Esophagus squamous epithelium (tissue), 5 donors: ENCODE measurements around the gene ST3GAL4. TPM values are rescaled to one million over a fixed set of nuclear protein-coding genes. Genes with fewer than 3 reads are reported as not detected.

Source experiments
- DNase-seq: peaks from one replicate; lab custom pipeline; 2025; lab: John Stamatoyannopoulos, UW
- H3K27ac ChIP-seq, 4 donors: fragments of 200-600 bp; sonication (generic); one replicate each; pipeline ENCODE4 v1.5.1; 2016 to 2019; ENCODE audit warnings: mild to moderate bottlenecking in 1 of 4
- H3K27me3 ChIP-seq, 4 donors: fragments of 200-600 bp; sonication (generic); 1 replicate in 3 of 4; 2 replicates in 1 of 4; pipeline versions ENCODE4 v1.5.1 to v1.6.0; 2017 to 2021; ENCODE audit warnings: antibody characterized with exemption in 1 of 4
- H3K36me3 ChIP-seq, 3 donors: fragments of 200-600 bp; sonication (generic); one replicate each; pipeline ENCODE4 v1.5.1; 2016 to 2019
- H3K4me1 ChIP-seq, 3 donors: fragments of 200-600 bp; sonication (generic); one replicate each; pipeline ENCODE4 v1.5.1; 2017 to 2019
- H3K4me3 ChIP-seq, 4 donors: fragments of 200-600 bp; sonication (generic); 1 replicate in 3 of 4; 2 replicates in 1 of 4; pipeline ENCODE4 v1.5.1; 2016 to 2019; ENCODE audit warnings: mild to moderate bottlenecking in 2 of 4, moderate library complexity in 1 of 4
- H3K9me3 ChIP-seq, 3 donors: fragments of 200-600 bp; sonication (generic); one replicate each; pipeline ENCODE4 v1.5.1; 2016 to 2019
- POLR2A ChIP-seq, 4 donors: fragments of 450-650 bp; IDR thresholded peaks; one replicate each; pipeline ENCODE4 v1.6.1; 2017; ENCODE audit warnings: antibody characterized with exemption in 4 of 4, mild to moderate bottlenecking in 4 of 4, moderate library complexity in 3 of 4
- WGBS, 2 donors: methylation state at CpG; one replicate each; pipeline ENCODE4 v1.1.5; 2018; 5-methylcytosine and 5-hydroxymethylcytosine counted together
- intact Hi-C: fragments of 100-400 bp; cut with DNase I; formaldehyde crosslinking; loops from one replicate; pipeline ENCODE4 v1.15.0; 2022
- total RNA-seq, 4 donors: library from RNA; depleted of rRNA; stranded (reverse); fragments of >200 nt; gene quantifications; one replicate each; pipeline ENCODE4 v1.1.0, GENCODE V29; 2016
- TF ChIP-seq, protein P1 (sequence below), 6 experiments: fragments of 450-650 bp in 4 of 6; fragments of 200-600 bp in 2 of 6; sonication (generic) in 2 of 6; IDR thresholded peaks; one replicate each; pipeline ENCODE4 v1.5.1; 2016 to 2019; ENCODE audit warnings: antibody characterized with exemption in 6 of 6, mild to moderate bottlenecking in 4 of 6, moderate library complexity in 4 of 6
- donor health status: DM: yes; HTN: yes; CAD: no.

ST3GAL4 gene
- total RNA-seq, 4 donors from 2014 or later, result 31.0 to 110 (median 51.2) TPM

DNA sequence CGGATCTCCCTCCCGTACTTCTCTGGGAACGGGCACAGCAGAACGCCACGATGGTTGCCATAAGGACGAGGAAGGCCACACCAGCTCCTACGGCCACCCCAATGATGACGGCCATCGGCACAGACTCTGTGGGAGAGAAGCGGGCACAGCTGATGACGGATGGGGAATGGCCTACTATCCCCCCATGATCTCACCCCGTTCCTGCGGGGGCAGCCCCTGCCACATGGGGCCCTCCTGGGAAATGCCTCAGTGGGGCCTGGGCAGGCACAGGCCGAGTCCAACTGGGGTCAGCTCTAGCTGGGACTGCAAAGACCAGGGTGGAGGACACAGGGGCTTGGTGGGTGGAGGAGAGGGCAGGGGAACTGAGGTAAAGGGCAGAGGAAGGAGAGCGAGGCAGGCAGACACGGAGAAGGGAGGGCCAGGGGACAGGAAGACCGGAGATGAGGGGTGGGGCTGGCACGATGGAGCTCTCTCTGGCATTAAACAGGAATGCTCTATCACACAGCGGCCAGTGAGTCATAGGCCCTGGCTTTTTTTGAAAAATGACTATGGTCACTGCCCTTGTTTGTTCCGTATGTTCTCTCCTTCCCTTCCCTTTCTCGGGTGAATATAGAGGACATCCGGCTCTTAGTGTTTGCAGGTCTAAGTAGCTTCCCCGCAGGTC is 76.0 kb downstream of the ST3GAL4 start:
- Histone ChIP-seq H3K27ac (peak overlapping the region; percentile 43 to 87 (median 65)), H3K4me3 (no peak overlapping the region), H3K36me3 (no peaks in the 10 kb centered on the region), H3K9me3 (no peaks in the 10 kb centered on the region), H3K27me3 (no peaks in the 10 kb centered on the region), H3K4me1 (peaks cover 0 to 56% (median 16%) of the 10 kb centered on the region in 3 donors)
- TF ChIP-seq, protein P1, sequence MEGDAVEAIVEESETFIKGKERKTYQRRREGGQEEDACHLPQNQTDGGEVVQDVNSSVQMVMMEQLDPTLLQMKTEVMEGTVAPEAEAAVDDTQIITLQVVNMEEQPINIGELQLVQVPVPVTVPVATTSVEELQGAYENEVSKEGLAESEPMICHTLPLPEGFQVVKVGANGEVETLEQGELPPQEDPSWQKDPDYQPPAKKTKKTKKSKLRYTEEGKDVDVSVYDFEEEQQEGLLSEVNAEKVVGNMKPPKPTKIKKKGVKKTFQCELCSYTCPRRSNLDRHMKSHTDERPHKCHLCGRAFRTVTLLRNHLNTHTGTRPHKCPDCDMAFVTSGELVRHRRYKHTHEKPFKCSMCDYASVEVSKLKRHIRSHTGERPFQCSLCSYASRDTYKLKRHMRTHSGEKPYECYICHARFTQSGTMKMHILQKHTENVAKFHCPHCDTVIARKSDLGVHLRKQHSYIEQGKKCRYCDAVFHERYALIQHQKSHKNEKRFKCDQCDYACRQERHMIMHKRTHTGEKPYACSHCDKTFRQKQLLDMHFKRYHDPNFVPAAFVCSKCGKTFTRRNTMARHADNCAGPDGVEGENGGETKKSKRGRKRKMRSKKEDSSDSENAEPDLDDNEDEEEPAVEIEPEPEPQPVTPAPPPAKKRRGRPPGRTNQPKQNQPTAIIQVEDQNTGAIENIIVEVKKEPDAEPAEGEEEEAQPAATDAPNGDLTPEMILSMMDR (IDR thresholded peaks at IDR 0.05), result no peak
- no peak for TF ChIP-seq POLR2A (IDR thresholded peaks at IDR 0.05)
- intact Hi-C loops, result no loop called here
- WGBS, 2 donors, result 63% methylated on average over 11 to 12 of the region's 23 CpGs
- DNase-seq, result no peak

DNA sequence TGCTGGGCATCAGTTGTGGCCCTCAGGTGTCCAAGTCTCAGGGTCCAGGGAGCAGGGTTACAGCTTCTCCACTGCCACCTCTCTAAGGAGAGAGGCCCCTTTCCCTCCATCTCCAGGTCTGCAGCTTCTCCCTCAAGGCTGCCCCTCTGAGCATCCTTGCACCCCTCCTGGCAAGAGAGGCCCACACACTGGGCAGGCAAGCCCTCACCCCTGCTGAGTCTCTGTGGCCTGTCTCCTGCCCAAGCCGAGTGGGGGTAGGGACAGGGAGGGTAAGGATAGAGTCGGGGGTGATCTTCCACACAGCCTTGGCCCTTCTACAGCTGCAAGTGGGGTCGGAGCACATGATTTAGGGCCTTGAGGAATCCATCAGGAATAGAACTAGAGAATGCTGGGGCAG is 76.6 kb downstream of the ST3GAL4 start:
- no CpG with 5 or more reads among the region's 3 CpGs for WGBS, 2 donors
- Histone ChIP-seq H3K36me3 (no peaks in the 10 kb centered on the region), H3K4me1 (peaks cover 0 to 51% (median 14%) of the 10 kb centered on the region in 3 donors), H3K9me3 (no peaks in the 10 kb centered on the region), H3K4me3 (no peak overlapping the region), H3K27me3 (no peaks in the 10 kb centered on the region), H3K27ac (peak overlapping the region; percentile 43 to 87 (median 65))
- DNase-seq, result no peak
- no peak for TF ChIP-seq POLR2A (IDR thresholded peaks at IDR 0.05)
- TF ChIP-seq, protein P1 (IDR thresholded peaks at IDR 0.05), result no peak
- intact Hi-C loops, result no loop called here

DNA sequence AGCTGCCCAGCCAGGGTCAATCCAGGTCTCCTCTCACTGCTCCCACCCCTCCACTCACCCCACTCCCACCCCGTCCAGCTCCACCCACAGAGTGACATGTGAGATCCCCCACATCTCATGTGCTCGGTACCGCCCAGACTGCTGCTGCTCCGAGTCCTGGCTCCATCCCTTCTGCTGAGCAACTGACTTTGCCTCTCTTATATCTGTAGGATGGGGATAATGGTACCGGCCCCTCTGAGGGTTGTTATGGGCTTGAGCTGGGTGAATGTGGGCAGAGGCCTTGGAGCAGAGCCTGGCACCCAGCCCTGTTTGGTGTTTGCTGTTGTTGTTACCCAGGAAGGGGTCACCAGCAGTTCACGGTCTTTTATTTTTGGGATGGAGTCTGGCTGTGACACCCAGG is 77.0 kb downstream of the ST3GAL4 start:
- Histone ChIP-seq H3K27me3 (no peaks in the 10 kb centered on the region), H3K4me1 (peaks cover 0 to 46% (median 10%) of the 10 kb centered on the region in 3 donors), H3K27ac (peak overlapping the region in 3 of 4 donors; percentile 55 to 87 (median 75)), H3K9me3 (no peaks in the 10 kb centered on the region), H3K4me3 (no peak overlapping the region), H3K36me3 (no peaks in the 10 kb centered on the region)
- no peak for DNase-seq
- intact Hi-C loops, result no loop called here
- TF ChIP-seq, protein P1 (IDR thresholded peaks at IDR 0.05), result no peak
- no peak for TF ChIP-seq POLR2A (IDR thresholded peaks at IDR 0.05)
- 89% methylated on average over 5 of the region's 6 CpGs; no CpG with 5 or more reads in 1 of the 2 donors for whole genome bisulfite sequencing, 2 donors

DNA sequence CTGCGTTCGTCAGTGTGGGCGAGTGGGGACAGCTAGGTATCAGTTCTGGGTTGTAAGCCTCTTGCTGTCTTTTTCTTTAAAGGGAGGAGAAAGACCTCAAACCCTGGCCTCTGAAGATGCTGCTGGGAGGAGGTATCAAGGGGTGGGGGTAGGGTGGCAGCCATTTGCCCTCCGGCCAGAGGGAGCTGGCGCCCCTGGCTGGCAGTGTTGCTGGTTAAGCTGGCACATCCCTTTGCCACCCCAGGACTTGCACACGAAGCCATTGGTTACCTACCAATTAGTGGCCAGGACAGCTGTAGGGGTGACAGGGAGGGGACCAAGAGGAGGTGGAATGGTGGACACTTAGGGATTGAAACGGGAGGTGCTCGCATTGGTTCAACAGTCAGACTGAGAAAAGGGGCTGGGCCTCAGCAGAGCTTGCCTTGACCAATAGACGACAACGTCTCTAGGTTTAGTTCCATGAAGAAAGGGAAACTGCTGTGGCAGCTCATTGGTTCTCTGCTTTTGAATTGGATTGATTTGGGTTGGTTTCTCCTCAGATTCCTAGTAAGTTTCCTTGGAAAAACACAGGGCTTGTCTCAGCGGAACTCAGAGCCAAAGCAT is 77.9 kb downstream of the ST3GAL4 start:
- DNase-seq, result no peak
- Histone ChIP-seq H3K27ac (peak overlapping the region in 2 of 4 donors; percentile 29 to 87), H3K36me3 (no peaks in the 10 kb centered on the region), H3K4me3 (no peak overlapping the region), H3K9me3 (no peaks in the 10 kb centered on the region), H3K27me3 (no peaks in the 10 kb centered on the region), H3K4me1 (peaks cover 0 to 43% (median 10%) of the 10 kb centered on the region in 3 donors)
- intact Hi-C loops, result no loop called here
- WGBS, 2 donors, result 63 to 75% methylated on average over 6 of the region's 11 CpGs
- TF ChIP-seq, protein P1 (IDR thresholded peaks at IDR 0.05), result no peak
- no peak for TF ChIP-seq POLR2A (IDR thresholded peaks at IDR 0.05)
